ENCODE measurements around the gene TRMT6. TPM values are rescaled to one million over a fixed set of nuclear protein-coding genes. Genes with fewer than 3 reads are reported as not detected.

The TRMT6 gene
- polyA plus RNA-seq, 1 experiment, result 10.2 TPM

DNA sequence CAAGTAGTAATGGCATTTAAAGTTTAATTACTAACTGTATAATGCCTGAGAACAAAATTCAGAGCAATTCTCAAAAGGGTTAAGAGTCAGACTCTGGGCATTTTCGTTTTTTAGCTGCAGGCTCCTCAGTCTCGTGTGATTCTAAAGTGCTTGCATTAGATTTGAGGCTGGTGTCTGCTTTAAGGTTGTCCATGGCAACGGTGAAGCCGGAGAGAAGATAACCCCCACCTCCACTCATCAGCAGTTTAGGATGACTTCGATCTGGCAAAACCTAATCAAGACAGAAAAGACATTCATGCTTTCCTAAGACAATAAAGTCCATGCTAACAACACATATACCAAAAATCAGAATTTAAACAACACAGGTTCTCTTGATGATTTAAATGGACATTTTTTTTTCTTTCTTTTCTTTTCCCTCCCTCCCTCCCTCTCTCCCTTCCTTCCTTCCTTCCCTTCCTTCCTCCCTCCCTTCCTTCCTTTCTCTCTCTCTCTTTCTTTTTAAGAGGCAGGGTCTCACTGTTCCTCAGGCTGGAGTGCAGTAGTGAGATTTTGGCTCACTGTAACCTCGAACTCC lies 11.8 kb downstream of the TRMT6 start:
- POLR2A ChIA-PET, result no interaction called here
- CTCF ChIA-PET, result no interaction called here
- Histone ChIP-seq H3K4me3 (ENCODE audit: low read depth, low read length) (no peak overlapping the region), H3K9me3 (ENCODE audit: control insufficient read depth, insufficient read depth, low read length) (no peaks in the 10 kb centered on the region), H3K27me3 (ENCODE audit: control insufficient read depth, insufficient read depth, low read length) (no peaks in the 10 kb centered on the region), H3K27ac (ENCODE audit: low read depth, low read length) (no peak overlapping the region)
- no peak for DNase-seq (ENCODE audit: low read depth, low spot score)
- TF ChIP-seq, protein P1, sequence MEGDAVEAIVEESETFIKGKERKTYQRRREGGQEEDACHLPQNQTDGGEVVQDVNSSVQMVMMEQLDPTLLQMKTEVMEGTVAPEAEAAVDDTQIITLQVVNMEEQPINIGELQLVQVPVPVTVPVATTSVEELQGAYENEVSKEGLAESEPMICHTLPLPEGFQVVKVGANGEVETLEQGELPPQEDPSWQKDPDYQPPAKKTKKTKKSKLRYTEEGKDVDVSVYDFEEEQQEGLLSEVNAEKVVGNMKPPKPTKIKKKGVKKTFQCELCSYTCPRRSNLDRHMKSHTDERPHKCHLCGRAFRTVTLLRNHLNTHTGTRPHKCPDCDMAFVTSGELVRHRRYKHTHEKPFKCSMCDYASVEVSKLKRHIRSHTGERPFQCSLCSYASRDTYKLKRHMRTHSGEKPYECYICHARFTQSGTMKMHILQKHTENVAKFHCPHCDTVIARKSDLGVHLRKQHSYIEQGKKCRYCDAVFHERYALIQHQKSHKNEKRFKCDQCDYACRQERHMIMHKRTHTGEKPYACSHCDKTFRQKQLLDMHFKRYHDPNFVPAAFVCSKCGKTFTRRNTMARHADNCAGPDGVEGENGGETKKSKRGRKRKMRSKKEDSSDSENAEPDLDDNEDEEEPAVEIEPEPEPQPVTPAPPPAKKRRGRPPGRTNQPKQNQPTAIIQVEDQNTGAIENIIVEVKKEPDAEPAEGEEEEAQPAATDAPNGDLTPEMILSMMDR (IDR thresholded peaks at IDR 0.05; ENCODE audit: low read depth, low read length), result no peak

DNA sequence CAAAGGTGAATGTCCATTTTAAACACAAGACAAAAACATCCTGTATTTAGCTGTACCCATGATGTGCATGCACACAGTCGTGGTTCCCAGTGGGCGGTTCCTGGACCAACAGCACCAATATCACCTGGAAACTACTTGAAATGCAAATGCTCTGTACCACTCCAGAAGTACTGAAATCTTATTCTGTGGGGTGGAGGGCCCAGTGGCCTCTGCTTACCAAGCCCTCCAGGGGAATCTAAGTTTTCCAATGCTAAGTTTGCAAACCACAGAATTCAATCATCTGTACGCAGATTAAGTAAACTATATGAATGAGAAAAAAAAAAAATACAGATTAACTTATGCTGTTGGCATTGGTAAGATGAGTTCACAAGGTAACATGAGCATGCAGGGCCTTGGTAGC lies 14.1 kb downstream of the TRMT6 start:
- CTCF ChIA-PET, result no interaction called here
- Histone ChIP-seq H3K27ac (ENCODE audit: low read depth, low read length) (no peak overlapping the region), H3K27me3 (ENCODE audit: control insufficient read depth, insufficient read depth, low read length) (peaks cover 6% of the 10 kb centered on the region), H3K9me3 (ENCODE audit: control insufficient read depth, insufficient read depth, low read length) (no peaks in the 10 kb centered on the region), H3K4me3 (ENCODE audit: low read depth, low read length) (no peak overlapping the region)
- TF ChIP-seq, protein P1 (IDR thresholded peaks at IDR 0.05; ENCODE audit: low read depth, low read length), result no peak
- POLR2A ChIA-PET, result no interaction called here
- no peak for DNase-seq (ENCODE audit: low read depth, low spot score)

DNA sequence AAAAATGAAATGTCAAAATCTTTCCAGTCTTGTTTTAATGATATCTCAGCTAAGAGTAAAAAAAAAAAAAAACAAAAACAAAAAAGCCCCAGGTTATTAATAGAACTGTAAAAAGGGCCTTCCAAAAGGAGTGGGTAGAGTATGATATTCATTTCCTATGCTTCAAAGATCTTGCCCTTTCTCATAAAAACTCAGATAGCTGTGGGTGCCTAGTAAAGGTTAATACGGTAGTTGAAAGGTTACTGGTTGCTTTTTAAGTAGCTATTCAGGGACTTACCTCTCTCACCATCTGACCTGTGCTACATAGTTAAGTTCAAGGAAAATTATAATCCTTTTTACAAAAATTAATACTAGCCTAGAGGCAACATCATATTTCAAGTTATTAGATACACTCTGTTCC lies 14.9 kb downstream of the TRMT6 start:
- DNase-seq (ENCODE audit: low read depth, low spot score), result no peak
- ChIA-PET POLR2A (no interaction called here), CTCF (interaction anchor here (2.3 kb wide), 1 partner anchor 406 kb away, joined by 6 read pairs; no protein-coding TSS in a partner anchor)
- Histone ChIP-seq H3K27ac (ENCODE audit: low read depth, low read length) (no peak overlapping the region), H3K27me3 (ENCODE audit: control insufficient read depth, insufficient read depth, low read length) (peaks cover 9% of the 10 kb centered on the region), H3K4me3 (ENCODE audit: low read depth, low read length) (no peak overlapping the region), H3K9me3 (ENCODE audit: control insufficient read depth, insufficient read depth, low read length) (no peaks in the 10 kb centered on the region)
- TF ChIP-seq, protein P1 (IDR thresholded peaks at IDR 0.05; ENCODE audit: low read depth, low read length), result no peak

DNA sequence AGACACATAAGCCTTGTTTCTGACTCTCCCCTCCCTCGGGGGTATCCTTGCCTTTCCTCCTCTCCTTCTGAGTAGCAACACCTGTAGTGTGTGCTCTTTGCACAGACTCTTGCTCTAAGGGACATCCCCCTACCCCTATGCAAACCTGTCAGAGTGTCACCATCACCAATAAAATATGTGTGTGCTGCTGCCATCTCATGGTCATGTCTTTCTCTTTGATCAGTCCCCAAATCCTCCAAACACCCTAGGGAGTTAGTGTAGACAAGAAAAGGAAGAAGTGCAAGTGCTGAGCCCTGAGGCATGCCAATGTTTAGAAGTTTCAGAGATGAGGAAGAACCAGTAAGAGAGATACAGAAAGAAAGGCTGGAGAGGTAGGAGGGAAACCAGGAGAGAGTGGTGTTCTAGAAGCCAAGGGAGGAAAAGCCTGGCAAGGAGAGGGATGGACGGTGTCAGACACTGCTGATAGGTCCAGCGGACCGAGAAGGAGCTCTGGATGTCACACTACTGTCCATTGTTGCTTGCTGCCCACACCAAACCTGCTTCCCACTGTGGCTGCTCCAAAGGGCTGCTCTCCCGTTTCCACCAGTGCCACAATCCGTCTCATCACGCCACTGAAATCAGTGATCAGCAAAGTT lies 16.4 kb downstream of the TRMT6 start:
- Histone ChIP-seq H3K27ac (ENCODE audit: low read depth, low read length) (no peak overlapping the region), H3K4me3 (ENCODE audit: low read depth, low read length) (no peak overlapping the region), H3K27me3 (ENCODE audit: control insufficient read depth, insufficient read depth, low read length) (peaks cover 9% of the 10 kb centered on the region), H3K9me3 (ENCODE audit: control insufficient read depth, insufficient read depth, low read length) (no peaks in the 10 kb centered on the region)
- TF ChIP-seq, protein P1 (IDR thresholded peaks at IDR 0.05; ENCODE audit: low read depth, low read length), result no peak
- no peak for DNase-seq (ENCODE audit: low read depth, low spot score)
- ChIA-PET POLR2A (no interaction called here), CTCF (interaction anchor here (0.9 to 2.3 kb wide), 2 partner anchors 404 to 406 kb away, joined by 6 read pairs; no protein-coding TSS in a partner anchor)

DNA sequence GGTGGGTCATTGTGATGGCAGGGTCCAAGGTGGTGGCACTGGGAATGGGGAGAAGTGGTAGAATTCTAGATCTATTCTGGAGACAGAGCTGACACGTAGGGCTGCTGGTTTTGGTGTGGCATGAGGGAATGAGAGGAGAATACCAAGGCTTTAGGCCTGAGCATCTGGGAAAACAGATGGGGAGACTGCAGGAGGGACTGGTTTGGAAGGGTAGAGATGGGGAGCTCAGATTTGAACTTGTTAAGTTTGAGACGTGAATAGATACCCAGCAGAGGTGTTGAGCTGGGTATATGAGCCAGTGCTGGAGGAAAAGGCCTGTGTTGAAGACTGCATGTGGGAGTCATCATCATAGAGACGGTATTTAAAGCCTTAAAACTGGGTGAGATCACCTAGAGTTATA lies 17.5 kb downstream of the TRMT6 start:
- Histone ChIP-seq H3K27me3 (ENCODE audit: control insufficient read depth, insufficient read depth, low read length) (peaks cover 9% of the 10 kb centered on the region), H3K27ac (ENCODE audit: low read depth, low read length) (no peak overlapping the region), H3K9me3 (ENCODE audit: control insufficient read depth, insufficient read depth, low read length) (no peaks in the 10 kb centered on the region), H3K4me3 (ENCODE audit: low read depth, low read length) (no peak overlapping the region)
- ChIA-PET CTCF (no interaction called here), POLR2A (interaction anchor here (0.5 kb wide), 1 partner anchor 323 kb away, joined by 4 read pairs; no protein-coding TSS in a partner anchor)
- DNase-seq (ENCODE audit: low read depth, low spot score), result no peak
- TF ChIP-seq, protein P1 (IDR thresholded peaks at IDR 0.05; ENCODE audit: low read depth, low read length), result no peak

All from AG04450 (cell line).